NCI-H82 treated with DMSO at 0.1 percent for 48 hours (cell line): ENCODE results near the gene BMF.

ENCODE experiments used
- DNase-seq: peaks from one replicate; lab custom pipeline; 2025; ENCODE audit not compliant: unreplicated experiment; lab: John Stamatoyannopoulos, UW

BMF gene

GRCh38 chr15:40069178-40070165 is 39.2 kb downstream of the BMF start:
- no peak for DNase-seq

- DNase-seq = no peak
Observed at GRCh38 chr15:40067921-40068624, 40.6 kb downstream of the BMF start.

GRCh38 chr15:40066589-40066988 is 42.1 kb downstream of the BMF start:
- DNase-seq = no peak

- DNase-seq = no peak
Observed at GRCh38 chr15:40065166-40065565, 43.5 kb downstream of the BMF start.

- DNase-seq = no peak
Observed at GRCh38 chr15:40064231-40064894, 44.3 kb downstream of the BMF start.

GRCh38 chr15:40063563-40064011 is 45.1 kb downstream of the BMF start:
- DNase-seq = no peak

- DNase-seq = no peak
Observed at GRCh38 chr15:40062816-40063562, 45.7 kb downstream of the BMF start.

- DNase-seq = no peak
Observed at GRCh38 chr15:40061212-40061901, 47.3 kb downstream of the BMF start.

- DNase-seq = no peak
Observed at GRCh38 chr15:40060236-40060961, 48.3 kb downstream of the BMF start.

GRCh38 chr15:40059821-40060220 is 48.9 kb downstream of the BMF start:
- no peak for DNase-seq

- no peak for DNase-seq
Observed at GRCh38 chr15:40058476-40059140, 50.1 kb downstream of the BMF start.

- no peak for DNase-seq
Observed at GRCh38 chr15:40055576-40056293, 52.9 kb downstream of the BMF start.

GRCh38 chr15:40054855-40055575 is 53.7 kb downstream of the BMF start:
- no peak for DNase-seq

GRCh38 chr15:40054605-40054854 is 54.1 kb downstream of the BMF start:
- DNase-seq = no peak

- DNase-seq = no peak
Observed at GRCh38 chr15:40053831-40054604, 54.7 kb downstream of the BMF start.

- no peak for DNase-seq
Observed at GRCh38 chr15:40053079-40053830, 55.4 kb downstream of the BMF start.

- no peak for DNase-seq
Observed at GRCh38 chr15:40052604-40053003, 56.1 kb downstream of the BMF start.
